GM19023 (cell line): ENCODE results near the gene SIGLEC12.

Experiments
- ATAC-seq: cut with Tn5 transposase; IDR thresholded peaks from one replicate; pipeline ENCODE4 v1.9.1; 2021; ENCODE audit warnings: mild to moderate bottlenecking, moderate library complexity; ENCODE audit not compliant: unreplicated experiment

SIGLEC12 gene

DNA sequence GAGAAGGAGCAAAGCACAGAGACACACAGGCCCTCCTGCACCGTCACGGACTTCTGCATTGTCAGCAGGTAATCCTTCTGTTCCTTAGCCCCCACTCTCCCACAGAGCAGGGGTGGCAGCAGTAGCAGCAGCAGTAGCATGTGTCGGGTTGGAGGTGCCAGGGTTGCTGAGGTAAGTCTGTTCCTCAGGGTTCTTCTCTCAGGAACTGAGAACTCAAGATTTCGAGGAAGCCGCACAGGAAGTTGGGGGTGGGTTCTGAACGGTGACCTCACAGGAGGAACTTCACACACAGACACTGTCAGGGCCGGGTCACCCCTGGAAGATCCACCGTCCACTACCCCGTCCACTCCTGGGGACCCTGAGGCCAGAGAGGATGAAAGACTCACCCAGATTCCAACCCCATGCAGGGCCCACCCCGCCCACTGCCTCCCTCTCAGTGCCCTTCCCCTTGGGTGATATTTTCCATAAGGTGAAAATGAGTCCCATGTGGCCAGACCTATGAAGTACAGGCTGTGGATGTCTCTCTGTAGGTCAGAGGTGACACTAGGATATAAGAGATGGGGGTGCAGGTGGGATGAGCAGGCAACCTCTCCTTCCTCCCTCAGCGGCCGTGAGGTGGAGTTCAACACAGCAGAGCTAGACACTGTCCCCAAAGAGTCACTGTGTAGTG, at the start of gene SIGLEC12:
Gene SIGLEC12 (minus strand): TSS at position 207 of the 670 bp plus-strand sequence. CDS start 67 bp downstream, at position 140.
- no peak for ATAC-seq

DNA sequence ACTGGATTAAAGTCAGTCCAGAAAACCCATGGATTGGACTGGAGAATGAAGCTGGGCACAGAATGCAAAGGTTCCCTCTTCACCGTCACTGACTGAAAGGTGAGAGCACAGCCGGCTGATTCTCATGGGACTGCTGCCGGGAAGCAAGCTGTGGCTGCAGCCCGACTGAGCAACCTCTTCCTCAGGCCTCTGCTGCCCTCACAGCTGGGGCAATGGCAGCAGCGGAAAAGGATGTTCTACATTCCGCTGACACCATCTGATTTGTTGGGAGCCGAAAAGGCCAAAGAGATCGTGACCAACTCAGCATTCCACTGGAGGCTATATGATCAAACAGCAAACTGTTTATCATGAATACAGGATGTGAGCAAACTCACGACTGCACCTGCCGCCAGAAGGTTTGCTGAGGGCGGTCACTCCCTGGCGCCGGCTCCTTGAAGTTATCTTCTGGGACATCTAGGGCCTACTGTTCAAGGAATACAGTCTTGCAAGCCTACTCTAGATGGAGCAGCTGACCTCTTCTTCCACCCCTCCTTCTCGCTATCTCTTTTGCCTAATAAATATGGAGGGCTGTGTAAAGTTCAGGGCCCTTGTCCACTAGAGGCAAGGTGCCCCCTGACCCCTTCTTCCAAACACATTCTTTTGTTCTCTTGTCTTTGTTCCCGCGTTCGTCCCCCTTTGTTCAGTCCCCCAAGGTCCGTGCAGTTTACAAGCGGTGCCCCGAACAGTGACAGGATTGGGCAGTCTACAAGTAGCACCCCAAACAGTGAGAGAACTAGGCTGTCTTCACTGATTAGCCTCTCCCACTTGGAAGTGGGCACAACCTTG, 49.5 kb upstream of the SIGLEC12 start:
- no peak for ATAC-seq

DNA sequence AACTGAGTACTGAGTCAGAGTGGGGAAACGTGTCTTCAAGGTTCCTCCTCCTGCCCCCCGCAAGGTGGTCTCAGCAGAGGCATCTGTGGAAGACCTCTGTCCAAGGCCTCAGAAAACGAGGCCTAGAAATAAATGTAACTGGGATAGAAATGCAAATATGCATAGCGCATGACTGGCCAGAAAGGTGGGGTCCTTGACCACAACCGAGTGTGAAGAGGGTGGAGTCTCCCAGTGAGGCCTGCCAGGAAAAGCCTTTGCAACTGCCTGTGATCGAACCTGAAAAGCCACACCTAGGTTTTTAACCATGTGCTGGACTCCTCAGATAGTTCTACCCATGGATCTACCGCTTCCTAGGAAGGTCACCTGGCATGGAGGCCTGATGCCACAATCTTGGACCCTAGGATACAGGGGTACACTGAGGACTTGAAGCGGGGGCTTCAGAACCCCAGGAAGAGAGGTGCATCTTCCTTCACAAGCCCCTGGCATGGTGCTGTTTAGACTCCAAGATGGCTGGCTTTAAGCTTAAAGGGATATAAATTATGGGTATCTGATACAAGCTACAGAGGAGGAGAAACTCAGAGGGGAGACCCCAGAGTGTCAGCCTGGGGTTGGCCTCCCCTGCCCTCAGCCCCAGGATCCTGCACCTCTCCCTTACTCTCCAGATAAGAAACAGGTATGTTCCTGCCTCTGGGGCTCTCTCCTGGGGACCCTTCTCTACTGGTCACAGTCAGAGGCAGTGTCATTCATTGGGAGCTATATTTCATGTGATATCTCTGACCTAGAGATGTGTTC, 48.1 kb upstream of the SIGLEC12 start:
- ATAC-seq, result no peak

DNA sequence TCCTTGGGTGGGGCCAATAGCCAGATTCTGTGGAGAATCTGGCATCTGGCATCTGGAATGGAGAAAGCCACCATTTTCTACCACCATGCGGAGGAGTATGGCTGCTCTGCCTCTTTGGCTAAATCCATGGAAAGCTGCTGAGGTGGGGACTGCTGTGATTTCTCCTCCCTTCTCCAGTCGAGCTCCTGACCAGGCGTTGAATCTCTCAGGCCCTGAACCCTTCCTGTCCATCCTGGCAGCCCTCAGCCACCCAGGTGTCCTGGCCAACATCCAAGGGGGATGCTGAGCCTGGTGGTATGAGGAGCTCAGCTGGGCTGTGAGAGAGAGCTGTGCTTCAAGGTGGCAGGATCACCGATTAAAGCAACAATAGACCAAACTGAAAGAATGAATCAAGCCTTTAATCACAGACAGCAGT, 47.3 kb upstream of the SIGLEC12 start:
- ATAC-seq, result no peak

DNA sequence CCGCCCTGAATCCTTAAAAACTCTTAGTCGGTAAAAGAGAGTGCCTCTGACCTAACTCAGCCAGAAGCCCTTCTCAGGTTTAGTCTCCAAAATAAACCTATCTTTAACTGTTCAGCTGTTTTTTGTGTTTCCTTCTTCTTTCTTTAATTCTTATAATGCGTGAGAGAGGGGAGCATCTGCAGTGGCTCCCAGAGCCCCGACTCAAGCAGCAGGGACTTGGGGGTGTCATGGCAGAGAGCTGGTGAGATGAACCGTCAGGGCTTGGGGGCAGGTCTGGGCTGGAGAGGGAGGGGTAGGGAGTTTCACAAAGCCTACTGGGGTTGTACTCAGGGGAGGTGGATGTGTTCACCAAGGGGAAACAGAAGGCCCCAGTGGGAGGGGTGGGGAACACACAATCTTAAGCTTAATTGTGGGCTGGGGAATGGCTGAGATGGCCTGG, 46.6 kb upstream of the SIGLEC12 start:
- no peak for ATAC-seq

DNA sequence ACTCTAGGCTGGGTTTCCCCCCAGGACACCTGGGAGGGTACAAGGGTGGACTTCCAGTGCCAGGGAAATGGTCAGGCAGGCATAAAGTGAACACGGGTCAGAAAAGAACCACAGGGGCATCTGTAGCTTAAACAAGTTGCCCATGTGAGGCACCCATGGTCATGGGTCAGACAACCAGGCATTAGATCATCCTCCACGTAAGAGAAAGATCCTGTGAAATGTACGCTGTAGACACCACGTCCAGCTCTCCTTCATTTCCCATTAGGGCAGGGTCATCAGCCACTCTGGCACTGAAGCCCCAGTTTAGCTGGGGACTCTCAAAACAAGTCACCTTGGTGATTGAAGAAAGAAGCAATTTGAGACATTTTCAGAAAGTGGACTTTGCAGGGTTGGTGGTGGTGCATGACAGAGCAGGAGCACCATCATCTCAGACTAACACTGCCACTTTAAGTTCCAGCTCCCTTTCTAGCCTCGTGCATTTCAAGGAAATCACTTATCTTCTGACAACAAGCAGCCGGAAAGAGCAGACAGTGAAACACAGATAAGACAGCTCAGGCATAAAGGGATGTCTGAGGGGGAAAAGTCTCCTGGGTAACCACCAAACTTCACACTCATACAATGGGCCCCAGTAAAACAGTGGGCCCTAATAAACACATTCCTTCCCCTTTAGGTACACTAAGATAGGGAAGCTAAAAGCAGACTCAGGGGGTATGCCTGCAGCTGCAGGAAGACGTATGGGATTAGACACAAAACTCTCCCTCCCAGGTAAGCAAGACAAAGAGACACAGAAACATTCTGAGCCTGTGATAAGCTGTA, 46.0 kb upstream of the SIGLEC12 start:
- ATAC-seq, result no peak

DNA sequence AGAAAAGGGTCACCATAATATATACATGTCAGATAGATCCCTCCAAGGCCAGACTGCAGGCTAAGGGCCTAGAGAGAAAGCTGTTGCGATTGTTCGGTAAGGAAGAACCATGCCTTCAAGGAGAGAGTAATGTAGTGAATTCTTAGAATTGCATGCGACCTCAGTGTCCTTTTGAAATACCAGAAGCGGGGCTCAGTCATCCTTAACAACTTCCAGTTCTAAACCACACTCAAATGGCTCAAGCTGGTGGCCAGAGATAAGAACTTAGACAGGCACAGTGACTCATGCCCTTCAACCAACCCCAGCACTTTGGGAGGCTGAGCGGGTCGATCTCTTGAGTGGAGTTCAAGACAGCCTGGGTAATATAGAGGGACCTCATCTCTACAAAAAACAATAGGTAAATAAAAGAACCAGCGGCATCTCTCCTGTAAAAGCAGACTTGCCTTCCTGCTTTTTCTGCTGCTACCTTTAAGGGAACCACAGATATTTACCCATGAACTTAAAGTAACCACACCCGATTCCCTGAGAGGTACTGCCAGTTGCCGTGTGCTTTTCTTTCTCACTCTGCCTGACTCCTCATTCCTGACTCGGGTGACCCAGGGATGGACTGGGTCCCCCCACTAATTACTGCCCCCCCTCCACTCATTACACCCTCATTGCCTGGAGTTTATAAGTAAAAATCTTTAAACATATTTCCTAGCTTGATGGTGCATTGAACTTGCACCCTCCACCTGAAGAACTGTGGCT, 45.2 kb upstream of the SIGLEC12 start:
- no peak for ATAC-seq

DNA sequence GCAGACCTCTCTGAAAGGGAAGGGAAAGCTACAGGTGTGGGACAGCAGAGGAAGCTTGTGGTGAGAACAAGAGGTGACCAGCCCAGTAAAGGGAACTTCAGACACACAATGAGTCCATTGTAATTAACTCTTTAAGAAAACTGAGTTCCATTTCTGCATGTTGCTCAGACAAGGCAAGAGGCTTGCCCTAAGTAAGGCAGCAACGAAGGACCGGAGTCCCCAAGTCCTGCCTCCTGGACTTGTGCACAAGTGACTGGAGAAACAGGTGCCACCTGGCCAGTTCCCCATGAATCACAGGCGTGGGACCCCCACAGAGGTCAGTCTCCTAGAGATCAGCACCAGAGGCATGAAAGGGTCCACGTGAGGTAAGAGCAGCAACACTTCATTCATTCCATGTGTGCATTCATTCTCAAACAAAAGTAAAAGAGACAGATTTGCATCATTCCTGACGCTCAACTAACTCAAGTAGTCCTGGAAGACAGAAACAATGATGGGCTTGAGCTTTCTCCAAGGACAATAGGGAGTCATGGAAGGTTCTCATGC, 44.6 kb upstream of the SIGLEC12 start:
- ATAC-seq, result no peak

DNA sequence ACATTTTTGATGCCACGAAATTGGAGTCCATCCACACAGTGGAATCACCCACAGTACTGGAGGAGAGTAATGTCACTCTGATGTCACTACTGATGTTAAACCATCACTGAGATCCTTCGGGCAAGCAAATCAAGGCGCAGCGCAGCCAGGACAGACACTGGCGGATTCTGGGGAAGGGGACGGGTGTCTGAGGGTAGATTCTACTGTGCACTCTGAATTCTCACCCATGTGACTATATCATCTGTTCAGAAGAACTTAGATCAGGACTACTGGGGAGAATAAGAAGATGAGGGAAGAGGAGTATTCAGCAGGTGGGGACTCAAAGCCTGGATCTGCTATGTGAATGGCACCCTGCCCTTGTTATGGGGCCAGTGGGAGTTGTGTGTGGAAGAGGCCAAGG, 42.4 kb upstream of the SIGLEC12 start:
- ATAC-seq, result no peak

DNA sequence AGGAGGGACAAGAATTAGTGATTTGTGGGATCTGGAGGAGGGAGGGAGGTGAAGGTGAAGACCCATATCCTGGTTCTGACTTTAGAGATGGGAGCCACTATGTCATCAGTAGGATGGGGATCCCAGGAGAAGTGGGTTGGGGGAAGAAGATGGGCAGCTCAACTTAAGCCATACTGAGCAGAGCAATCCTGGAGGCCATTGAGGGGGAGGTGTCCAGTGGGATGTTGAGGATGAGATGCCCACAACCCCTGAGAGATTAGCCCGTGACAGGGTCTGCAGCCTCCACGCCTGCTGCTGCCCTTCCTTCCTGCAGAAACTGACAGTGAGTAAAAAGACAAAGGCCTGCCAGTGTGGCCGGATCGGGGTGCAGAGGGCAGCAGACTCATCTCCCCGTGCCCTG, 41.1 kb upstream of the SIGLEC12 start:
- ATAC-seq, result no peak

DNA sequence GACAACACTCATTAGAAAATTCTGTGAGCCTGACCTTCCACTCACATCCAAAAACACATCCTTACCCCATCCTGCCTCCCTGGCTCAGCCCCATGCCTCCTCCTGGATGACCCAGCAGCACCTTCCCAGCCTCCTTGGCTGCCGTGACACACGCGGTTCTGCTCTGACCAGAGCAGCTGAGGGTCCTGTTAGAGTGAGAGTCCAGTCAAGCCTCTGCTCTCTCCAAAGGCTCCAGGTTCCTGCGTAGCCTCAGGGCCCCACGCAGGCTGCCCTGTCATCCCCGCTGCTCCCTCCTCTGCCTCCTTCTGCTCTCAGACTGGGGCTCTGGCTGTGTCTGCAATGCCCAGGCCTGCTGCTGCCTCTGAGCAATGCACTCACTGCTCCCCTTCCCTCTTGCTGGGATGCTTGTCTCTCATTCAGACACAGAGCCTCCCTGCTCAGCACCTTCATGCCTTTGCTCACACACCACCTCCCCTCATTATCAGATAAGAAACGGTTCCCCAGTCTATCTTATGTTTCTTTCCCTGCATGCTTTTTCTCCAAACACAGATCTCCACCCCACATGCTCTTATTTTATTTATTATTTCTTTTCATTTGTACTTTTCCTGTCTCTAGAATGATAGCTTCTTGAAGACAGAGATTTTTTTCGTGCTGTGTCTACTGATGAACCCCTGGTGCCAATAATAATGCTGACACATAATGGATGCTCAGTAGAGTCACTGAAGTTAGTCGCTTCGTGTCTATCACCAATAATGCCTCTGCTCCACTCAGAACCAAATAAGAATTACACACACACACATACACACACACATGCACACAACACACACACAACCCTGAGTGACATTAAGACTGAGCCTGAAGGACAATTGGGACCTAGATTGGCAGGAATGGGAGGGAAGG, 40.1 kb upstream of the SIGLEC12 start:
- ATAC-seq, result no peak

DNA sequence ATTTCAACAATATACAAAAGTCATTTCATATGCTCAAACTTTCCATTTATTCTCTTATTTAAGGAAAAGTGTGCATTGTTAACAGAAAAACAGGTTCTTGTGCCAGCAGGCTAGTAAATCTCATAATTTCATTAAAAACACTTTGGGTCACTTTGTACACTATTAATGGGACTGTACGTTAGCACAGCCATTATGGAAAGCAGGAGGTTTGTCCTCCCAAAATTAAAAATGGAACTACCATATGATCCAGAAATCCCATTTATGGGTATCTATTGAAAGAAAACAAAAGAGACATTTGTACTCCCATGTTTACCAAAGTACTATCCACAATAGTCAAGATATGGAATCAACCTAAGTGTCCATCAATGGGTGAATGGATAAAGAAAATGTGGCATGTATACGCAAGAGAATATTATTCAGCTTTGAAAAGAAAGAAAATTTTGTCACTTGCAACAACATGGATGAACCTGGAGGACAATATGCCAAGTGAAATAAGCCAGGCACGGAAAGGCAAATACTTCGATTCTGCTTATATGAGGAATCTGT, 38.3 kb upstream of the SIGLEC12 start:
- ATAC-seq, result no peak

DNA sequence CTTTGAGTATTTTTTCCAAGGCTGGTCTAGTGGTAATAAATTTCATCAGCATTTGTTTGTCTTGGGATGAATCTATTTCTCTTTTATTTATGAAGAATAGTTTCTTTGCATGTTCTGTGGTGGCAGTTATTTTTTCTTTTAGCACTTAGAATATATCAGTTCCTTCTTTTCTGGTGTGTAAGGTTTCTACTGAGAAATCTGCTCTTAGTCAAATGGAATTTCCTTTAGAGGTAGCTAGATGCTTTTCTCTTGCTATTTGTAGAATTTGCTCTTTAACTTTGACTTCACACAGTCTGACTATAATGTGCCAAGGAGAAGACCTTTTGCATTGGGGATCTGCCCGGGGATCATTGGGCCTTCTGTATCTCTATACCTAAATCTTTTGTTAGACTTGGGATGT, 33.9 kb upstream of the SIGLEC12 start:
- ATAC-seq, result no peak

DNA sequence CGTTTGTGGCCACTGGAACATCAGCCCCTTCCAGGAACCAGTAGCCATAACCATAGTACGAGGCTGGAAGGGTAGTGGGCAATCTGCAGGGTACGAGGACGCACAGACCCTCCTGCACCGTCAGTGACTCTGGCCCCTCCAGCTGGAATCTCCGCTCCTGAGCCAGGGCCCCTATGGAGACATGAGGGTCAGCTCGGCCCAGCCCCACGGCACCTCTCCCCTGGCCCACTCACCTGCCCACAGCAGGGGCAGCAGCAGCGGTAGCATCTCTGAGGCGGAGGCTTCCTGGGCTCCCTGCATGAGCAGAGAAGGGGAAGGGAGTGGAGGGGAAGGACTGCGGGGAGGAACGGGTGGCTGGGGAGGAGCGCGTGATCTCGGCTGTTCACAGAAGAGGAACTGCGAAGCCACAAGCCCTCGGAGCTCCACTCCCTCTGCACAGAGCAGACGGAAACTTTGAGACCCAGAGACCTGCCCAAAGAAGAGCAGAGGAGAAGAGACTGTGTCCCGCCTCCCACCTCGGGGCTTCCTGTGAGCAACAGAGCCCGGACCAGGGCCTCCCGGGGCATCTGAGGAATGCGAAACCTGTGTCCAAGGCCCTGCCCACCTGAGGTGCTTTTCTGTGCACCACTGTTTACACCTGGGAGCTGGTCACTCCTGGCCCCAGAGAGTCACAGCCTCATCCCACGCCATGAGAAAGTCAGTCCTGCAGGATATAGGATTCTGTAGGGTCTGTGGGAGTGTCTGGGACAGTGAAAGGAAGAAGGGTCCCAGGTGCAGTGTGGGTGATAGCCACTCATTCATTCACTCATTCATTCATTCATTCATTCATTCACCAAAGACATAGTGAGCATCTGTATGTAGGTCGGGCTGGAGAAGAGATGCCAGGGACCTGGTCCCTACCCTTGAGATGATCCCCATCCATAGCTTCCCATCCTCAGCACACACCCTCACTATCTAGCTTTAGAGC, 30.0 kb upstream of the SIGLEC12 start, which contains the start of gene SIGLEC6:
Gene SIGLEC6 (minus strand): TSS at position 322 of the 967 bp plus-strand sequence. CDS start 22 bp downstream, at position 300.
- ATAC-seq, result peak; percentile 62

DNA sequence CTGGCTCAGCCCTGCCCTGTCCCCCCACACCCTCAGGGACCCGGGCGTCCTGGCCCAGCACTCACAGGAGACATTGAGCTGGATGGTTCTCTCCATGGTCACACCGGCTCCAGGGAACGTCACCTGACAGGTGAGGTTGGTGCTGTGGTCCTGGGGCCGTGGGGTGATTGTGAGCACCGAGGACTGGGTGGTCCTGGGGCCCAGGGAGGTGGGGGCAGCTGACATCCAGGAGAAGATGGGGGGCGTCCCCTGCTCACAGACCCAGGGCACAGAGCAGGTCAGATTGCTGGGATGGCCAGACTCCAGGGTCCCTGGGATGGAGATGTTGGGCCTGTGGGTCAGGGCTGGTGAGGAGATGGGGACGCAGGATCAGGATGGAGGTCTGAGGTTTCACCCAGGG, 29.0 kb upstream of the SIGLEC12 start:
- ATAC-seq, result no peak

DNA sequence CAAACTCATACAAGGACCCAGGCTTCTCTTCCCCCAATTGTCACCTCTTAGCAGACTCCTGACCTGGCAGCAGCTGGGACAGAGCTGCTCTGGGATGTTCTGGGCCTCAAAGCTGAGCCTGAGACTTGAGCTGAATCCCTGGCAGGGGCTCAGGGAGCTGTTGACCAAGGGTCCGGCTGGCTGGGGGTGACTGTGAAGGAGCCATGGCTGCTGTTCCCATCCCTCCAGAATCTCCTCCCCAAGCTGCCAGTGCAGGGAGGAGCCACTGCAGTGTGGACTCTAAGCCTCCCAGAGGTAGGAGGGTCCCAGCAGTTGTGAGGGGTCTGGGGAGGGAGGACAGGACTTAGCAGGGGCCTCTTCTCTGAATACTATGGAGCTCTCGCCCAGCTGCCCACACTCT, 27.7 kb upstream of the SIGLEC12 start:
- ATAC-seq, result no peak

DNA sequence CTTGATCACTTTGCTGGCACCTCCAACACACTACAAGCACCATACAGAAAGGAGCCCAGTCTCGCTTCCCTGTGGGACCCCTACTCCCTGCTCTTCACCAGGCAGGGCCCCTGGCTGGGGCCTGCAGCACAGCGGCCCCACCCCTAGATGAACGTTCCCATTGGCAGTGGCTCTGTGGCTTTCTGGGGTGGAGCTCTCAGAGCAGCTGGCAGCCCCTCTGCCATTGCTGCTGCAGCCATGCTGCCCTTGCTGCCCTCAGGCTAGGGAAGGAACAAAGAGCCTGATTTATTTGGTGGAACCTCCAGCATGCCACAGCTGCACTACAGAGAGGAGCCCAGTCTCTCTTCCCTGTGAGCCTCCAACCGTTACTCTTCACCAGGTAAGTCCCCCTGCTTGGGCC, 24.1 kb upstream of the SIGLEC12 start:
- ATAC-seq, result no peak
